Stimulated activated CD8-positive, alpha-beta memory T cell treated with anti-CD3 and anti-CD28 coated beads, Interleukin-7, amount 100 ng/mL, for 4 hours (primary cell): Measurements from ENCODE around the gene SAT2.
"Not testable (repeated sequence)": the region's sequence is repeated elsewhere in the genome, so short reads cannot be mapped to it uniquely, and the experiment has no call there.

Source experiments
- DNase-seq, 2 donors: peaks; one replicate each; pipeline ENCODE4 v3.0.0-alpha.2; 2020; ENCODE audit warnings: low read depth in 2 of 2

SAT2 gene

GRCh38 chr17:7627250-7628121 is at the start of gene SAT2:
SAT2 (minus strand) TSS chr17:7627821; CDS start chr17:7627635, 186 bp downstream.
- DNase-seq: peak; percentile 85 to 86

GRCh38 chr17:7676533-7676932 is 48.9 kb upstream of the SAT2 start:
- DNase-seq: no peak

GRCh38 chr17:7674934-7675333 is 47.3 kb upstream of the SAT2 start:
- no peak for DNase-seq

GRCh38 chr17:7673239-7673638 is 45.6 kb upstream of the SAT2 start:
- DNase-seq: no peak

- no peak for DNase-seq
Measured at GRCh38 chr17:7668482-7668881, 40.9 kb upstream of the SAT2 start.

- no peak for DNase-seq
Measured at GRCh38 chr17:7667656-7668406, 40.2 kb upstream of the SAT2 start.

- no peak for DNase-seq
Measured at GRCh38 chr17:7656958-7657609, 29.5 kb upstream of the SAT2 start.

- no peak for DNase-seq
Measured at GRCh38 chr17:7655541-7655840, 27.9 kb upstream of the SAT2 start.

- DNase-seq: no peak
Measured at GRCh38 chr17:7654832-7655540, 27.4 kb upstream of the SAT2 start.

GRCh38 chr17:7652388-7653356 is 25.1 kb upstream of the SAT2 start:
- no peak for DNase-seq

GRCh38 chr17:7651665-7652387 is 24.2 kb upstream of the SAT2 start:
- no peak for DNase-seq

GRCh38 chr17:7651097-7651664 is 23.6 kb upstream of the SAT2 start:
- DNase-seq: no peak

- DNase-seq: peak; percentile 64 to 70
Measured at GRCh38 chr17:7650509-7651096, 23.0 kb upstream of the SAT2 start, which contains the start of gene ATP1B2. ATP1B2 (plus strand) TSS chr17:7650926; CDS start chr17:7651519, 593 bp downstream.

GRCh38 chr17:7647018-7647417 is 19.4 kb upstream of the SAT2 start:
- DNase-seq: no peak

- no peak for DNase-seq
Measured at GRCh38 chr17:7646457-7646856, 18.8 kb upstream of the SAT2 start.

- no peak for DNase-seq
Measured at GRCh38 chr17:7644775-7645174, 17.2 kb upstream of the SAT2 start.

- DNase-seq: not testable (repeated sequence)
Measured at GRCh38 chr17:7641635-7642034, 14.0 kb upstream of the SAT2 start.

- DNase-seq: no peak
Measured at GRCh38 chr17:7640783-7641182, 13.2 kb upstream of the SAT2 start.

- DNase-seq: no peak
Measured at GRCh38 chr17:7636163-7636562, 8.5 kb upstream of the SAT2 start.
